Breast epithelium (tissue), 3 donors: ENCODE data around the gene GPC6.

Experiments used
- POLR2A ChIP-seq: fragments of 450-650 bp; IDR thresholded peaks from one replicate; pipeline ENCODE4 v1.6.1; 2016; ENCODE audit warnings: antibody characterized with exemption, mild to moderate bottlenecking, moderate library complexity
- POLR2AphosphoS5 ChIP-seq, 3 donors: sonication (generic); formaldehyde crosslinking; IDR thresholded peaks; one replicate each; pipeline ENCODE4 v1.6.1; 2017; ENCODE audit warnings: antibody characterized with exemption in 3 of 3
- TF ChIP-seq, protein P1 (sequence below), 3 donors: fragments of 450-650 bp; IDR thresholded peaks; one replicate each; pipeline ENCODE4 v1.5.1; 2016 to 2017; ENCODE audit warnings: antibody characterized with exemption in 3 of 3, mild to moderate bottlenecking in 3 of 3, moderate library complexity in 3 of 3

DNA sequence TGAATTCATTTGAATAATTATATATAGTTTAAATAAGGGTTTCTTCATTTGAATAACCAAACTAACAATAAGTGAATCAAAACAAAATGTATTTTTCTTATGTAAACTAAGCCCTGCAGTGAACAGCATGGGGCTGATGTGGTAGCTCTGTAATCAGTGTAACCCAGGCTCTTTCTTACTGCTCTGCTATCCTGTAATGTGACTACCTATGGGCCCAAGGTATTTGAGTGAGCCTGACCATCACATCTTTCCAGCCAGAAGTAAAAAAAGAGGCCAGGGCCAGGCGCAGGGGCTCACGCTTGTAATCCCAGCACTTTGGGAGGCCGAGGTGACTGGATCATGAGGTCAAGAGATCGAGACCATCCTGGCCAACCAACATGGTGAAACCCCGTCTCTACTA lies 758.3 kb downstream of the GPC6 start:
- no peak for TF ChIP-seq POLR2AphosphoS5 (IDR thresholded peaks at IDR 0.05)
- TF ChIP-seq POLR2A, result no peak
- TF ChIP-seq, protein P1, sequence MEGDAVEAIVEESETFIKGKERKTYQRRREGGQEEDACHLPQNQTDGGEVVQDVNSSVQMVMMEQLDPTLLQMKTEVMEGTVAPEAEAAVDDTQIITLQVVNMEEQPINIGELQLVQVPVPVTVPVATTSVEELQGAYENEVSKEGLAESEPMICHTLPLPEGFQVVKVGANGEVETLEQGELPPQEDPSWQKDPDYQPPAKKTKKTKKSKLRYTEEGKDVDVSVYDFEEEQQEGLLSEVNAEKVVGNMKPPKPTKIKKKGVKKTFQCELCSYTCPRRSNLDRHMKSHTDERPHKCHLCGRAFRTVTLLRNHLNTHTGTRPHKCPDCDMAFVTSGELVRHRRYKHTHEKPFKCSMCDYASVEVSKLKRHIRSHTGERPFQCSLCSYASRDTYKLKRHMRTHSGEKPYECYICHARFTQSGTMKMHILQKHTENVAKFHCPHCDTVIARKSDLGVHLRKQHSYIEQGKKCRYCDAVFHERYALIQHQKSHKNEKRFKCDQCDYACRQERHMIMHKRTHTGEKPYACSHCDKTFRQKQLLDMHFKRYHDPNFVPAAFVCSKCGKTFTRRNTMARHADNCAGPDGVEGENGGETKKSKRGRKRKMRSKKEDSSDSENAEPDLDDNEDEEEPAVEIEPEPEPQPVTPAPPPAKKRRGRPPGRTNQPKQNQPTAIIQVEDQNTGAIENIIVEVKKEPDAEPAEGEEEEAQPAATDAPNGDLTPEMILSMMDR (IDR thresholded peaks at IDR 0.05), result no peak
